Aorta (tissue), 5 donors: ENCODE results near the gene DNAJB13. TPM values are rescaled to one million over a fixed set of nuclear protein-coding genes. Genes with fewer than 3 reads are reported as not detected.

Source experiments
- ATAC-seq: fragments of 200-7000 bp; cut with Tn5 transposase; one replicate; pipeline ENCODE4 v1.9.1; 2022; ENCODE audit warnings: moderate library complexity; ENCODE audit not compliant: low FRiP score
- DNase-seq, 2 donors: peaks; one replicate each; pipeline ENCODE4 v3.0.0-alpha.2; 2020
- H3K27ac ChIP-seq, 2 donors: one replicate each; pipeline ENCODE4 v1.5.1; 2013; ENCODE audit warnings: low read length in 2 of 2, mild to moderate bottlenecking in 2 of 2, moderate library complexity in 2 of 2, control low read depth in 1 of 2, inconsistent platforms in 1 of 2, low read depth in 1 of 2
- H3K27me3 ChIP-seq, 2 donors: one replicate each; pipeline ENCODE4 v1.6.1; 2013; ENCODE audit warnings: control low read depth in 1 of 2, low read length in 1 of 2, mild to moderate bottlenecking in 1 of 2, moderate library complexity in 1 of 2; ENCODE audit not compliant: insufficient read depth in 2 of 2, control insufficient read depth in 1 of 2
- H3K36me3 ChIP-seq, 2 donors: one replicate each; pipeline ENCODE4 v1.6.1; 2013; ENCODE audit warnings: control low read depth in 1 of 2, low read length in 1 of 2, mild to moderate bottlenecking in 1 of 2; ENCODE audit not compliant: insufficient read depth in 2 of 2, control insufficient read depth in 1 of 2
- H3K4me1 ChIP-seq, 2 donors: one replicate each; pipeline ENCODE4 v1.6.1; 2013; ENCODE audit warnings: low read length in 2 of 2, control low read depth in 1 of 2, mild to moderate bottlenecking in 1 of 2, moderate library complexity in 1 of 2; ENCODE audit not compliant: insufficient read depth in 2 of 2, control insufficient read depth in 1 of 2
- H3K4me3 ChIP-seq, 2 donors: one replicate each; pipeline ENCODE4 v1.5.1; 2013; ENCODE audit warnings: low read length in 2 of 2, control low read depth in 1 of 2, mild to moderate bottlenecking in 1 of 2
- H3K9me3 ChIP-seq: one replicate; pipeline ENCODE4 v1.6.1; 2013; ENCODE audit warnings: mild to moderate bottlenecking, low read length; ENCODE audit not compliant: control insufficient read depth
- WGBS, 2 donors: extraction: QIAGEN DNeasy Blood & Tissue Kit; methylation state at CpG; one replicate each; pipeline ENCODE4 v1.1.7; 2013; 5-methylcytosine and 5-hydroxymethylcytosine counted together
- intact Hi-C, 2 donors: fragments of 100-400 bp; cut with DNase I; formaldehyde crosslinking; loops; one replicate each; pipeline versions ENCODE4 v1.14.2 to v1.15.0; 2022
- polyA plus RNA-seq, 2 donors: library from polyadenylated mRNA; stranded (reverse); fragments of 200-250 nt; gene quantifications; one replicate each; pipeline ENCODE4 v1.2.3, GENCODE V29; 2013
- total RNA-seq, 2 donors: library from RNA; stranded (reverse); fragmentation: NEBNext Ultra II Directional; extraction: Animal tissue kit (Norgen Biotek cat#: 25700); gene quantifications; one replicate each; pipeline ENCODE4 v1.2.1, GENCODE V29; 2021
- donor health status: healthy with polysubstance abuse.
- donor health status: Bipolar disorder and iron deficiency.
- donor health status: DM: no; HTN: no; CAD: no.
- donor health status: DM: no; HTN: no; CAD: no.
- donor health status: DM: yes; HTN: yes; CAD: no.

The DNAJB13 gene
- total and polyA plus RNA-seq, 4 donors: not detected

DNA sequence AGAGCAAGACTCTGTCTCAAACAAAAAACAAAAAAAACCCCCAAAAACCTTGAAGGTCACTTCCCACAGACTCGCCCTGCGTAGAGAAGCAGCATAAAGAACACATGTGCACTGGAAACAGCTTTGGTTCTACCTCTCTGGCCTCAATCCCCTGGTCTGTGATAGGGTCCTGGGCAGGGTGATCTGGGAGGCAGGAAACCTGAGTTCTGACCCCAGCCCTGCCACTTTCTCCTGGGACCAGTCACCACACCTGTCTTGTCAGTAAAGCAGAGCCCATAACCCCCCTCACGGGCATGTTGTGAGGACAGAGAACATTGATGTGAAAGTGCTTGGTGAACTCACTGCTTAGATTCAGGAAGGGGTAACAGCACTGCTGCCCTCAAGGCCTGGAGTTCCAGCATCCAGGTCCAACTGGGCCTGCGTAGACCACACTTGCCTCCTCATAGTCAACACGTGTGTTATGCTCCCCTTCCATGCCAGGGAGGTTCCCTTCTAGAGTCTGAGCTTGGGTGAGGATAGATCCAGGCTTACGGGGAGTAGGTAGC is 20.4 kb downstream of the DNAJB13 start:
- no peak overlapping the region for H3K27ac ChIP-seq
- DNase-seq: peak; percentile 25 to 26
- H3K36me3 ChIP-seq: no peaks in the 10 kb centered on the region
- intact Hi-C loops: no loop called here
- 84 to 93% methylated on average over 6 of the region's 6 CpGs for WGBS, 2 donors
- H3K27me3 ChIP-seq: no peaks in the 10 kb centered on the region
- H3K4me3 ChIP-seq: no peak overlapping the region
- no peak for ATAC-seq
- no peaks in the 10 kb centered on the region for H3K9me3 ChIP-seq
- H3K4me1 ChIP-seq: no peaks in the 10 kb centered on the region

DNA sequence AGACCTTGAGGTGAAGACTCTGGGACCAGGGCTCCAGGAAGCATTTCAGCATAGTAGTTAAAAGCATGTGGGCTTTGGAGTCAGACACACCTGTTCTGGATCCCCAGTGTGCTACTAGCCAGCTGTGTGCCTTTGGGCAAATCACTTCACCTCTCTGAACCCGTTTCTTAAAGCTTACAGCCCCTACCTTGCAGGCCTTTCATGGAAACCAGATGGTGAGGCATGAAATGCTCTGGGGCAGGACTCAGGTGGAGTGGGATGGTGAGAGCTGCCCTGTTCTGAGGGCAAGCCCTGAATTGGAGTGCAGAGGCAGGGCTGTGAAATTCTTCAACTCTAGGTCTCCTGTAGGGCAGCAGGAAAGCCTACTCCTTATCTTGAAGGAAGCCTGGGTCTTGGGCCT is 21.4 kb downstream of the DNAJB13 start:
- 82 to 88% methylated on average over 1 of the region's 1 CpG for WGBS, 2 donors
- intact Hi-C loops: no loop called here
- Histone ChIP-seq H3K27me3 (no peaks in the 10 kb centered on the region), H3K27ac (no peak overlapping the region), H3K4me1 (no peaks in the 10 kb centered on the region), H3K4me3 (no peak overlapping the region), H3K9me3 (no peaks in the 10 kb centered on the region), H3K36me3 (no peaks in the 10 kb centered on the region)
- ATAC-seq: no peak
- DNase-seq: peak; percentile 12 to 23

DNA sequence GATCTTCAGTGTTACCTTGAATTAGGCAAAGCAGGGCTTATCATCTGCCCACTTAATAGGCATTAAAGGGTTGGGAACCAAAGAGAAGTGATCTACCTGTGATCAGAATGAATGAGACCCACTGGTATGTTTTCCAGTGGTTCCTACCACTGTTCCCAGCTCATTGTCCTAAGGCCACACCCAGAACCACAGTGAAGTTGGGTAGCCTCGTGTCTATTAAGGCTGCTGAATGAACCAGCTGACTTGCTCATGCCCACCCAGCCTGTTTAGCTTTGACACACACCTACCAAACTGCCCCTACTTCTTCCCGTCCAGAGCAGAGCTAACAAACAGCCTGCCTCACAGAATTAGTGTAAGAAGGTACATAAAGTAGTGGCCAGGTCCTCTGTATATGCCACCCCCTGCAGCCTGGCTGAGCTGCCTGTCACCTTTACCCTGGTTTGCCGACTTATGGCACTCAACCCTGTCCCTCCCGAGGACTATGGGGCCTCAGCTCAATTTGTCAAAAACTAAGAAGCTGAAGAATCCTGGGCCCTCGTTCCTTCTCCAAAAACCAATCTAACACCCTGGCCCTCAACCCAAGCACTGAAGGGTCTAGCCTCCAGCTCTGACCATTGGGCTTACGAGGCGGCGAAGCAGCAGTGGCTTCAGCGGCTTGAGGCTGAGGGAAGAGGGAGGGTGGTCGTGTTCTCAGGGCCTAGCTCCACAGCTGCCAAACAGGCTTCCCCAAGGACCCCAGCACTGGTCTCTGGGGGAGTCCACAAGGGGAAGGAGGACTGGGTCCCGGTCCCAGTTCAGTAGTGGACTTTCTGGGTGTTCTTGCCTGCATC is 22.0 kb downstream of the DNAJB13 start:
- H3K4me1 ChIP-seq: no peaks in the 10 kb centered on the region
- H3K27me3 ChIP-seq: no peaks in the 10 kb centered on the region
- 83 to 85% methylated on average over 11 of the region's 11 CpGs for WGBS, 2 donors
- intact Hi-C loops: no loop called here
- ATAC-seq (no peak), DNase-seq (peak; percentile 28 to 50)
- H3K4me3 ChIP-seq: no peak overlapping the region
- no peaks in the 10 kb centered on the region for H3K9me3 ChIP-seq
- no peak overlapping the region for H3K27ac ChIP-seq
- peaks cover 0 to 3% of the 10 kb centered on the region in 2 donors for H3K36me3 ChIP-seq

DNA sequence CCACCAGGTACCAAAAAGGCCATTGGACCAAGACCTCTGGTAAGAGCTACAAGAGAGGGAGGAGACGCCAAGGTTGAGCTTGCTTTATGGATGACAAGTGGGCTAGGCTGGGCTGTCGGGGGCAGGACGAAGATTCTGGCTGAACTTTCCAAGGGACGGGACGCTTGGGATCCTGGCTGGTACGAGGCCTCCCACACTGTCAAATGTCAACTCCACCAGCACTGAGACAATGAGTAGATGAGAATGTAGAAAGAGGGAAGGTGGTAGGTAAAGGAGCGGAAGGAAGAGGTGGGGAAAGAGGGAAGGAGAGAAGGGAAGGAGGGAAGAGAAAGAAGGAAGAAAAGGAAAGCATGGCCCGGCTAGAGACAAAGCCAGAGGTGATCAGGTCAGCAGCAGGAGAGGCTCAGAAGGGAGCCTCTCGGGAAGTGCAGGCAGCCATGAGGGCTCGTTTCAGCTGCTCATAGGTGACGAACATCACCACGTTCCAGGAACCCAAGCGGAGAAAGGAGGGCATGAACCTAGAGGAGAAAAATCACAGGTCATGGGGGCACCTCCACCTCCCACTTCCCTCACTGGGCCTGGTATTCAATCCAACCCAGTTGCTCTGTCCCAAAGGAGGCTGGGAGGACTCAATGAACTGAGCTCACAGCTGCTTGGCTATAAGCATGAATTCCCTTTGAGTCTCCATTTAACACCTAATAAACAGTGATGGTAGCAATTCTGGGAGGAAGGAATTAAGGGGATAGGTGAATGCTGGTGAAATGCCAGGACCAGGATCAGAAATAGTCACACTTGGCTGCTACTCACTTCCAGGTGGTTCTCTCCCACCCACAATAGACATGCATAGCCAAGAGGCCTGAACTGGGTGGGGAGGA is 24.0 kb downstream of the DNAJB13 start:
- intact Hi-C loops: no loop called here
- DNase-seq: peak; percentile 38 to 65
- Histone ChIP-seq H3K36me3 (peaks cover 0 to 5% of the 10 kb centered on the region in 2 donors), H3K4me3 (no peak overlapping the region), H3K27me3 (no peaks in the 10 kb centered on the region), H3K4me1 (no peaks in the 10 kb centered on the region), H3K9me3 (no peaks in the 10 kb centered on the region), H3K27ac (no peak overlapping the region)
- no peak for ATAC-seq
- 91% methylated on average over 13 of the region's 13 CpGs for WGBS, 2 donors

DNA sequence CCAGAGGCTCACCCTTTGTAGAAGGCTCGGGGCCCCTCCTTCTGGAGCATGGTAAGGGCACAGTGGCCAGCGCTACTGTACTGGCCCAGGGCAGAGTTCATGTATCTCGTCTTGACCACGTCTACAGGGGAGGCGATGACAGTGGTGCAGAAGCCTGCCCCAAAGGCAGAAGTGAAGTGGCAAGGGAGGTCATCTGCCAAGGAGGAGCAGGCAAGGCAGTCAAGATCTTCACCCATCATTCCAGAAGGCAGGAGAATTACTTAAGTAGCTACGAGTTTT is 24.6 kb downstream of the DNAJB13 start:
- DNase-seq: peak; percentile 35 to 49
- Histone ChIP-seq H3K27ac (no peak overlapping the region), H3K9me3 (no peaks in the 10 kb centered on the region), H3K4me3 (no peak overlapping the region), H3K4me1 (no peaks in the 10 kb centered on the region), H3K36me3 (peaks cover 0 to 5% of the 10 kb centered on the region in 2 donors), H3K27me3 (no peaks in the 10 kb centered on the region)
- no peak for ATAC-seq
- intact Hi-C loops: no loop called here
- whole genome bisulfite sequencing, 2 donors: 91 to 94% methylated on average over 6 of the region's 6 CpGs

DNA sequence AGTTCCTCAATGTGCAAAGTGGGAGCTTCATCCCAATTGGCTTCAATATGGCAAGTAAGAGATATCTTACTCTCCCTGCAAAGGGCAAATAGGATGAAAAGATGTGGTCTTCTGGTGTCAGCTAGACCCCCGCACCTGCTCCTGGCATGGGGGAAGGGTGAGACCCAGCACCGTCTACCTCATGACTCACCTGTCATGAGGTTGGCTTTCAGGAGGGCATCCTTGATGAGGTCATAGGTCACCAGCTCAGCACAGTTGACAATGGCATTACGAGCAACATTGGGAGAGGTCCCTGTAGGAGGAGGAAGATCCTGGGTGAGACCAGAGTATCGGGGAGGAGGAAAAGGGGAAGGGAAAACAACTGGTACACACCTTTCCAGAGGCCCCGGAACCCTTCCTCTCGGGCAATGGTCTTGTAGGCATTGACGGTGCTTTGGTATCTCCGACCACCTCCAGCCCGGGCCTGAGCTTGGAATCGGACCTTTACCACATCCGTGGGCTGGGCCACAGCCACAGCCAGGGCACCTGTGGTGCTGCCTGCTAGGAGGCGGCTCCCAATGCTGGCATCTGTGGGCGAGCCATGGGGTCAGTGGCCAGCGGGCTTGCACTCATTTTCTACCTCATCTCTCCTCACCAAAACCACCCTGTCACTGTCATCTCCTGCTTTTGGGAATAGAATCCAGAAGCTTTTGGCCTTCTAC is 25.8 kb downstream of the DNAJB13 start:
- 95 to 96% methylated on average over 13 to 14 of the region's 14 CpGs for WGBS, 2 donors
- Histone ChIP-seq H3K4me1 (no peaks in the 10 kb centered on the region), H3K27ac (no peak overlapping the region), H3K27me3 (no peaks in the 10 kb centered on the region), H3K4me3 (no peak overlapping the region), H3K9me3 (no peaks in the 10 kb centered on the region), H3K36me3 (peaks cover 0 to 5% of the 10 kb centered on the region in 2 donors)
- peak; percentile 35 to 55 for DNase-seq
- no peak for ATAC-seq
- intact Hi-C loops: no loop called here

DNA sequence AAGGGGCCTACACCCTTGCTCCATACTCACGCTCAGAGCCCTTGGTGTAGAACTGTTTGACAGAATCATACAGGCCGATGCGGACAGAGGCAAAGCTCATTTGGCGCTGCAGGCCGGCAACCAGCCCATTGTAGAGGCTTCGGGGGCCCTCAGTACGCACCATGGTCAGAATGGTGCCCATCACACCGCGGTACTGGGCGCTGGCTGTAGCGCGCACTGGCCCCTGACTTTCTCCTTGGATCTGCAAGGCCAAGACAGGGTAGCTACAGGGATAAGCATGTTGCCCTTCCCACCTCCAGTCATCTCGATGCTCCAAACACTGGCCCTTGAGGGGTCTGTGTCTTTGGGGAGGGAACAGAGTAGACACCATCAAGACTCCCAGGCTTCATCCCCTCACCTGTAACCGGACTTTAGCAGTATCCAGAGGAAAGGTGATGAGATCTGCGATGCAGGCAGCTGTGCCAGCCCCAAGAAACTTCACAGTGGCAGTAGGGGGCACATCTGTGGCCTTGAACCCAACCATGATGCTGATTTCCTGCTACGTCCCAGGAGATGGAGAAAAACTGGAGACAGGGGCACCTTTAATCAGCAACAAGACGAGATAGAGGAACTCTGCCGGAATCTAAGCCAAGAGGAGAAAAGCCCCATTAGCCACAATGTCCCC is 27.2 kb downstream of the DNAJB13 start:
- Histone ChIP-seq H3K4me1 (no peaks in the 10 kb centered on the region), H3K4me3 (no peak overlapping the region), H3K36me3 (peaks cover 0 to 5% of the 10 kb centered on the region in 2 donors), H3K27me3 (no peaks in the 10 kb centered on the region), H3K9me3 (no peaks in the 10 kb centered on the region), H3K27ac (no peak overlapping the region)
- 97% methylated on average over 18 of the region's 18 CpGs for WGBS, 2 donors
- DNase-seq: peak; percentile 6 to 40
- intact Hi-C loops: no loop called here
- ATAC-seq: no peak

DNA sequence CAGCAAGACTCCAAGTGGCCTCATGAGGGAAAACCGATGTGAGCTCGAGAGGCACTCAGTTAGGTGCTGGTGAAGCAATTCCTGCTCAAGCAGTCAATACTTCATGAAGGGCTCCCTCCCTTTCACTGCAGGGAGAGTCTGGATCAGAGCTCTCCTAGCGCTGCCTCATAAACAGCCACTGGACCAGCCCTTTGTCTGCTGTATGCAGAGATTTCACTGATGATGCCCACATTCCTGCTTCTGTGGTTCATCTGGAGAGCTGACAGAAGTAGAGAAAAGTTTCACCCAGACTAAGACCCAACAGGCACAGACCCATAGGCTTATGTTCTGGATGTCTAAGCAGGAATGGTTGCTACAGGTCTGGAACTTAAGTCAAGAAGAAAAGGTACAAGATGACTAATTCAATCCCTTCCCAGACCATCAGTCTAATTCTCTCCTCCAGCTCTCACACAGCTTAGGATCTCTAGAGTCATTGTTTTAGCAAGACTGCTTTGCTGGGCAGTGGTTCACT is 27.8 kb downstream of the DNAJB13 start:
- H3K36me3 ChIP-seq: peaks cover 0 to 5% of the 10 kb centered on the region in 2 donors
- no peak overlapping the region for H3K4me3 ChIP-seq
- intact Hi-C loops: no loop called here
- no peaks in the 10 kb centered on the region for H3K9me3 ChIP-seq
- DNase-seq (peak; percentile 15 to 16), ATAC-seq (no peak)
- 92 to 94% methylated on average over 3 of the region's 3 CpGs for WGBS, 2 donors
- no peaks in the 10 kb centered on the region for H3K27me3 ChIP-seq
- no peaks in the 10 kb centered on the region for H3K4me1 ChIP-seq
- H3K27ac ChIP-seq: no peak overlapping the region
